Chondrocyte (in vitro differentiated cells): ENCODE data around the gene SYNPR. TPM values are rescaled to one million over a fixed set of nuclear protein-coding genes. Genes with fewer than 3 reads are reported as not detected.

Experiments
- DNase-seq: peaks from one replicate; pipeline ENCODE4 v3.0.0; 2021; ENCODE audit warnings: mixed read lengths, low spot score
- H3K27ac Mint-ChIP-seq: one replicate; pipeline ENCODE4 v1.8.0; 2021; ENCODE audit warnings: mild to moderate bottlenecking, moderate library complexity, mixed read lengths; ENCODE audit not compliant: unreplicated experiment
- H3K27me3 Mint-ChIP-seq: 2 replicates; pipeline ENCODE4 v1.8.0; 2021; ENCODE audit warnings: low read depth, mixed read lengths
- H3K36me3 Mint-ChIP-seq: 2 replicates; pipeline ENCODE4 v1.8.0; 2021; ENCODE audit warnings: low read depth, mixed read lengths
- H3K4me1 Mint-ChIP-seq: 2 replicates; pipeline ENCODE4 v1.8.0; 2021; ENCODE audit warnings: low read depth, mild to moderate bottlenecking, mixed read lengths
- H3K4me3 Mint-ChIP-seq: one replicate; pipeline ENCODE4 v1.8.0; 2021; ENCODE audit warnings: mild to moderate bottlenecking, moderate library complexity, mixed read lengths; ENCODE audit not compliant: unreplicated experiment
- H3K9me3 Mint-ChIP-seq: 2 replicates; pipeline ENCODE4 v1.8.0; 2021; ENCODE audit warnings: low read depth, mixed read lengths
- total RNA-seq: library from RNA; stranded (reverse); gene quantifications from 3 replicates; pipeline ENCODE4 v1.2.1, GENCODE V29; 2021
- TF ChIP-seq, protein P1 (sequence below): fragments of 200-600 bp; sonication (generic); IDR thresholded peaks from 2 replicates; pipeline ENCODE4 v1.5.0; 2021; ENCODE audit warnings: antibody characterized with exemption, mild to moderate bottlenecking, moderate library complexity

The SYNPR gene
- total RNA-seq, 1 donor from 2014 or later: not detected

DNA sequence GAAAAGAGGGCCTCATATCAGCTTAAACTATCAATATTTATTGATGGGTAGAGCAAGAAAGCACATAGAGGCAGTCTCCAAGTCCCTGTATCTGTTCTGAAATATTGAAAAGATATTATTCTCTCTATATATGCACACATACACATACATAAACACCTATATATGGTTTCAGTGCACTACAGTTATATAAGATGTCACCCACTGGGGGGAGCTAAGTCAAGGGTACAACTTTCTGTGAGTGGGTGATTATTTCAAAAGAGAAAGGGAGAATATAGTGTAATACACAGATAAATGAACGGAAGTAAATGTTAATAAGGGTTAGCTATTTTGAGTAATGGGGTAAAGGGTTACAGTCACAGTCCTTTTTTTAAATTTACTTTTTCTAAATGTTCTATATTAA lies 383.1 kb downstream of the SYNPR start:
- Mint-ChIP-seq H3K27me3 (peaks cover 6% of the 10 kb centered on the region), H3K27ac (no peak overlapping the region), H3K4me3 (no peak overlapping the region), H3K36me3 (no peaks in the 10 kb centered on the region), H3K4me1 (no peaks in the 10 kb centered on the region), H3K9me3 (peaks cover under 1% of the 10 kb centered on the region)
- no peak for DNase-seq
- TF ChIP-seq, protein P1, sequence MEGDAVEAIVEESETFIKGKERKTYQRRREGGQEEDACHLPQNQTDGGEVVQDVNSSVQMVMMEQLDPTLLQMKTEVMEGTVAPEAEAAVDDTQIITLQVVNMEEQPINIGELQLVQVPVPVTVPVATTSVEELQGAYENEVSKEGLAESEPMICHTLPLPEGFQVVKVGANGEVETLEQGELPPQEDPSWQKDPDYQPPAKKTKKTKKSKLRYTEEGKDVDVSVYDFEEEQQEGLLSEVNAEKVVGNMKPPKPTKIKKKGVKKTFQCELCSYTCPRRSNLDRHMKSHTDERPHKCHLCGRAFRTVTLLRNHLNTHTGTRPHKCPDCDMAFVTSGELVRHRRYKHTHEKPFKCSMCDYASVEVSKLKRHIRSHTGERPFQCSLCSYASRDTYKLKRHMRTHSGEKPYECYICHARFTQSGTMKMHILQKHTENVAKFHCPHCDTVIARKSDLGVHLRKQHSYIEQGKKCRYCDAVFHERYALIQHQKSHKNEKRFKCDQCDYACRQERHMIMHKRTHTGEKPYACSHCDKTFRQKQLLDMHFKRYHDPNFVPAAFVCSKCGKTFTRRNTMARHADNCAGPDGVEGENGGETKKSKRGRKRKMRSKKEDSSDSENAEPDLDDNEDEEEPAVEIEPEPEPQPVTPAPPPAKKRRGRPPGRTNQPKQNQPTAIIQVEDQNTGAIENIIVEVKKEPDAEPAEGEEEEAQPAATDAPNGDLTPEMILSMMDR: peak; percentile 55

DNA sequence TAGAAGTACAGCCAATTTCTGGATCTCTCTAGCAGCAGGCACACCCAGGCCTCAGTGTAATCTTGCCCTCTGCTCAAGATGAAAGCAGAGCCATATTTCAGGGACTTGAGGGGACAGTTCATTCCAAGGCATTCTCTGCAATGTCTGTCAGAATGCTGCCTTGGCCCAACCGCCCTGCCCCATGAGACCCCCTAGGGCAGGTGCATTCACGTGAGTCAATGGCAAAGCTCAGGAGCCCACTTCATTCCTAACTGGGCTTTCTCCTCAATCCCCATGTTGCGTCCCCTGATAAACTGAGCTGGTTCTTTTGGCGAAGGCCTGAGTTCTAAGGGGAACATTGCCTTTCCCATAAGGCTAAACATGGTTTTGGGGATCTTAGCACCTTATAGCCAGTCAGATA lies 383.9 kb downstream of the SYNPR start:
- H3K27me3 Mint-ChIP-seq: peaks cover 6% of the 10 kb centered on the region
- TF ChIP-seq, protein P1: no peak
- no peak overlapping the region for H3K4me3 Mint-ChIP-seq
- H3K9me3 Mint-ChIP-seq: no peaks in the 10 kb centered on the region
- H3K4me1 Mint-ChIP-seq: no peaks in the 10 kb centered on the region
- H3K36me3 Mint-ChIP-seq: no peaks in the 10 kb centered on the region
- no peak overlapping the region for H3K27ac Mint-ChIP-seq
- DNase-seq: no peak

DNA sequence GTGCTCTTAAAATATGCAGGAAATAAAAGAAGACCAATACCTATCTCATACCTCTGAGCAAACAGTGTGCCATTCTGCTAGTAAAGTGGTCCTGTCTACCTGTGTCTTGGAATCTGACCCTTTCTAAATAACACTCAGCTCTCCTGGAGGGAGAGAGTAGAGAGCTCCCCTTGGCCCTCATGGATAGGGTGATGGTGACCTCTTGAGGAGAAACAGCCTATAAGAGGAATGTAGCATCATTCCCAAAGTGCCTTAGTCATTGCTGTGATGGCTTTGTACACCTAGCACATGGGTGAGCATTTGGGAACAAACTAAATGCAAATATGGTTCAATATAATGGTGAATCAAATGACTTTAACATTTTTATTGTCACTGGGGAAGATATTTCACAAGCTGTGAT lies 384.4 kb downstream of the SYNPR start:
- DNase-seq: no peak

More for the DNA sequence above, 384.4 kb downstream of the SYNPR start:
- no peak overlapping the region for H3K4me3 Mint-ChIP-seq
- no peaks in the 10 kb centered on the region for H3K36me3 Mint-ChIP-seq
- TF ChIP-seq, protein P1: no peak
- H3K9me3 Mint-ChIP-seq: no peaks in the 10 kb centered on the region
- H3K27ac Mint-ChIP-seq: no peak overlapping the region
- no peaks in the 10 kb centered on the region for H3K4me1 Mint-ChIP-seq
- H3K27me3 Mint-ChIP-seq: peaks cover 6% of the 10 kb centered on the region
